IMR-90 (cell line): Measurements from ENCODE around the gene PLOD1. TPM values are rescaled to one million over a fixed set of nuclear protein-coding genes. Genes with fewer than 3 reads are reported as not detected.

Experiments used
- ATAC-seq: fragments of 200-7000 bp; cut with Tn5 transposase; 2 replicates; pipeline ENCODE4 v1.9.1; 2020; ENCODE audit warnings: low read depth, mild to moderate bottlenecking, moderate library complexity
- BruUV-seq: library from RNA; stranded (reverse); fragments of 400-500 nt; replicated peaks from 2 replicates; lab custom pipeline; 2021; lab: Mats Ljungman, UMichigan
- CTCF ChIA-PET: fragments of 300-600 bp; formaldehyde crosslinking; extraction: SDS; loops from one replicate; lab custom pipeline; 2021; ENCODE audit warnings: antibody characterized with exemption; lab: Yijun Ruan, JAX
- POLR2A ChIA-PET: fragments of 300-600 bp; sonication (Branson Sonifier 250); formaldehyde crosslinking; loops from one replicate; lab custom pipeline; 2022; ENCODE audit warnings: antibody characterized with exemption; ENCODE audit not compliant: unreplicated experiment; lab: Charles Lee
- DNase-seq: peaks from one replicate; pipeline ENCODE4 v3.0.0; 2013
- H2AFZ ChIP-seq: replicated peaks from 2 replicates; pipeline ENCODE3; 2013; ENCODE audit warnings: low read length, mild to moderate bottlenecking; ENCODE audit not compliant: poor library complexity
- H2AK5ac ChIP-seq: 2 replicates; pipeline ENCODE4 v1.6.1; 2013; ENCODE audit warnings: low read depth, low read length, inconsistent platforms
- H2AK9ac ChIP-seq: replicated peaks from 2 replicates; pipeline ENCODE3; 2013; ENCODE audit warnings: mild to moderate bottlenecking, low read depth, low read length, moderate library complexity; ENCODE audit not compliant: poor library complexity
- H2BK120ac ChIP-seq: 2 replicates; pipeline ENCODE4 v1.6.1; 2013; ENCODE audit warnings: low read depth, low read length, inconsistent platforms
- H2BK15ac ChIP-seq: 3 replicates; pipeline ENCODE4 v1.6.1; 2013; ENCODE audit warnings: low read depth, low read length, inconsistent platforms
- H2BK20ac ChIP-seq: 2 replicates; pipeline ENCODE4 v1.6.1; 2013; ENCODE audit warnings: low read depth, mild to moderate bottlenecking, inconsistent platforms, low read length, moderate library complexity
- H2BK5ac ChIP-seq: 2 replicates; pipeline ENCODE4 v1.6.1; 2013; ENCODE audit warnings: mild to moderate bottlenecking, low read depth, low read length, inconsistent platforms; ENCODE audit not compliant: poor library complexity, severe bottlenecking
- H3K14ac ChIP-seq: replicated peaks from 2 replicates; pipeline ENCODE4 v1.6.1; 2013; ENCODE audit warnings: low read depth, low read length, inconsistent platforms
- H3K18ac ChIP-seq: 2 replicates; pipeline ENCODE4 v1.6.1; 2013; ENCODE audit warnings: low read depth, low read length, control low read depth
- H3K23ac ChIP-seq: 2 replicates; pipeline ENCODE4 v1.6.1; 2013; ENCODE audit warnings: low read depth, low read length, inconsistent platforms
- H3K27ac ChIP-seq: 2 replicates; pipeline ENCODE4 v1.5.1; 2013; ENCODE audit warnings: mild to moderate bottlenecking, control low read depth, low read length; ENCODE audit not compliant: insufficient read depth
- H3K27me3 ChIP-seq: 2 replicates; pipeline ENCODE4 v1.6.1; 2013; ENCODE audit warnings: low read length; ENCODE audit not compliant: control insufficient read depth, insufficient read depth
- H3K36me3 ChIP-seq: 2 replicates; pipeline ENCODE4 v1.6.1; 2013; ENCODE audit warnings: low read length, mixed read lengths; ENCODE audit not compliant: control insufficient read depth, insufficient read depth
- H3K4ac ChIP-seq: 2 replicates; pipeline ENCODE4 v1.6.1; 2013; ENCODE audit warnings: low read depth, low read length, inconsistent platforms
- H3K4me1 ChIP-seq: 2 replicates; pipeline ENCODE4 v1.6.1; 2013; ENCODE audit warnings: low read length, mixed read lengths; ENCODE audit not compliant: control insufficient read depth, insufficient read depth
- H3K4me2 ChIP-seq: 2 replicates; pipeline ENCODE4 v1.6.1; 2013; ENCODE audit warnings: low read depth, mild to moderate bottlenecking, control low read depth, low read length, moderate library complexity
- H3K4me3 ChIP-seq: 2 replicates; pipeline ENCODE4 v1.5.1; 2013; ENCODE audit warnings: low read depth, mild to moderate bottlenecking, control low read depth, low read length, moderate library complexity; ENCODE audit not compliant: insufficient read depth
- H3K56ac ChIP-seq: 2 replicates; pipeline ENCODE4 v1.6.1; 2013; ENCODE audit warnings: low read length, inconsistent platforms; ENCODE audit not compliant: insufficient read depth; ENCODE audit errors: extremely low read depth
- H3K79me1 ChIP-seq, 2 experiments: 2 replicates each; pipeline ENCODE4 v1.6.1; 2013; ENCODE audit warnings: low read length in 2 of 2, inconsistent platforms in 1 of 2, low read depth in 1 of 2
- H3K9ac ChIP-seq: 2 replicates; pipeline ENCODE4 v1.6.1; 2013; ENCODE audit warnings: low read depth, low read length, control low read depth
- H3K9me1 ChIP-seq: 2 replicates; pipeline ENCODE4 v1.6.1; 2013; ENCODE audit warnings: low read length, inconsistent platforms; ENCODE audit not compliant: insufficient read depth
- H3K9me3 ChIP-seq: 2 replicates; pipeline ENCODE4 v1.6.1; 2013; ENCODE audit warnings: low read length; ENCODE audit not compliant: control insufficient read depth, insufficient read depth
- H4K20me1 ChIP-seq: 2 replicates; pipeline ENCODE4 v1.6.1; 2013; ENCODE audit warnings: low read length, inconsistent platforms; ENCODE audit not compliant: insufficient read depth
- H4K5ac ChIP-seq: 2 replicates; pipeline ENCODE4 v1.6.1; 2013; ENCODE audit warnings: mild to moderate bottlenecking, low read depth, low read length, control low read depth
- H4K8ac ChIP-seq, 2 experiments: 2 replicates each; pipeline ENCODE4 v1.6.1; 2013; ENCODE audit warnings: low read depth in 2 of 2, low read length in 2 of 2, control low read depth in 1 of 2, inconsistent platforms in 1 of 2
- H4K91ac ChIP-seq: 2 replicates; pipeline ENCODE4 v1.6.1; 2013; ENCODE audit warnings: low read depth, low read length, inconsistent platforms; ENCODE audit not compliant: insufficient read depth
- BHLHE40 ChIP-seq: fragments of 150-350 bp; IDR thresholded peaks from 2 replicates; pipeline ENCODE4 v1.6.1; 2016; ENCODE audit warnings: mild to moderate bottlenecking, low read depth, low read length
- CEBPB ChIP-seq: IDR thresholded peaks from 2 replicates; pipeline ENCODE4 v1.6.1; 2012; ENCODE audit warnings: low read depth, low read length, improper control_type of control experiment
- CHD1 ChIP-seq: IDR thresholded peaks from 2 replicates; pipeline ENCODE4 v1.6.1; 2012; ENCODE audit warnings: low read depth, low read length, improper control_type of control experiment
- FOS ChIP-seq: fragments of 150-350 bp; IDR thresholded peaks from 2 replicates; pipeline ENCODE4 v1.6.1; 2016; ENCODE audit warnings: low read depth, low read length
- MAFK ChIP-seq: IDR thresholded peaks from 2 replicates; pipeline ENCODE4 v1.6.1; 2012; ENCODE audit warnings: low read depth, low read length, improper control_type of control experiment
- NFE2L2 ChIP-seq: fragments of 150-350 bp; IDR thresholded peaks from 2 replicates; pipeline ENCODE4 v1.6.1; 2016; ENCODE audit warnings: low read depth, mild to moderate bottlenecking, low read length
- POLR2A ChIP-seq: IDR thresholded peaks from 2 replicates; pipeline ENCODE4 v1.6.1; 2012; ENCODE audit warnings: mild to moderate bottlenecking, low read depth, low read length
- RAD21 ChIP-seq: IDR thresholded peaks from 2 replicates; pipeline ENCODE4 v1.6.1; 2012; ENCODE audit warnings: low read length, improper control_type of control experiment
- RCOR1 ChIP-seq: IDR thresholded peaks from 2 replicates; pipeline ENCODE4 v1.6.1; 2012; ENCODE audit warnings: mild to moderate bottlenecking, low read length, improper control_type of control experiment; ENCODE audit not compliant: insufficient replicate concordance
- RFX5 ChIP-seq: IDR thresholded peaks from 2 replicates; pipeline ENCODE4 v1.8.0; 2012; ENCODE audit warnings: low read depth, mild to moderate bottlenecking, low read length, moderate library complexity
- SMC3 ChIP-seq: fragments of 150-350 bp; IDR thresholded peaks from 2 replicates; pipeline ENCODE4 v1.6.1; 2016; ENCODE audit warnings: low read depth, mild to moderate bottlenecking, antibody characterized with exemption, low read length, moderate library complexity
- USF2 ChIP-seq: fragments of 150-350 bp; IDR thresholded peaks from 2 replicates; pipeline ENCODE4 v1.6.1; 2017; ENCODE audit warnings: mild to moderate bottlenecking, antibody characterized with exemption, low read length, low read depth
- WGBS, 2 experiments: methylation state at CpG; one replicate each; pipeline versions ENCODE4 v1.1.5 to v1.1.7; 2013; ENCODE audit warnings: missing lambda C conversion rate in 2 of 2; ENCODE audit not compliant: insufficient read length in 1 of 2; ENCODE audit errors: extremely low coverage in 2 of 2; 5-methylcytosine and 5-hydroxymethylcytosine counted together
- dilution Hi-C: fragments of 300-500 bp; cut with HindIII; formaldehyde crosslinking; loops from one replicate; pipeline ENCODE4 v1.14.3; 2018; ENCODE audit warnings: low sequenced_read_pairs; ENCODE audit not compliant: unreplicated experiment
- in situ Hi-C: fragments of 300-500 bp; cut with MboI; formaldehyde crosslinking; loops from 3 replicates; pipeline ENCODE4 v1.14.3; 2019; ENCODE audit warnings: low sequenced_read_pairs, inconsistent platforms, mixed read lengths
- intact Hi-C: fragments of 100-400 bp; cut with micrococcal nuclease; formaldehyde crosslinking; loops from 2 replicates; pipeline ENCODE4 v1.10.0; 2022
- polyA plus RNA-seq, 3 experiments: library from polyadenylated mRNA; depleted of rRNA; stranded (reverse); fragments of >200 nt; gene quantifications; 2 replicates each; pipeline ENCODE4 v1.2.3, GENCODE V29; 2012; ENCODE audit warnings: low replicate concordance in 1 of 3
- total RNA-seq: library from RNA; depleted of rRNA; stranded (reverse); fragments of >200 nt; gene quantifications from 2 replicates; pipeline ENCODE4 v1.2.3, GENCODE V29; 2012

PLOD1 gene
- total and polyA plus RNA-seq, 2 of the 4 experiments (the other 2 are of a cell fraction): 283 to 609 TPM

GRCh38 chr1:11903210-11903609, 31.3 kb upstream of the PLOD1 start:
- no peak for DNase-seq
- ATAC-seq: no peak
- no peak overlapping the region for H3K14ac ChIP-seq
- no peak overlapping the region for H3K56ac ChIP-seq
- no peak overlapping the region for H3K27ac ChIP-seq
- peaks cover 19% of the 10 kb centered on the region for H3K27me3 ChIP-seq
- no peak overlapping the region for H2AFZ ChIP-seq
- no TSS peak for BruUV-seq
- no CpG with 5 or more reads among the region's 1 CpG for WGBS, 2 experiments
- in situ Hi-C loops (no loop called here), dilution Hi-C loops (no loop called here), intact Hi-C loops (loop anchor here (10.0 kb wide), 1 partner anchor 248 kb away; the partner anchor contains the start of genes FBXO2 and FBXO44)
- no peak overlapping the region for H2BK5ac ChIP-seq
- CTCF ChIA-PET: no interaction called here
- H3K9me3 ChIP-seq: no peaks in the 10 kb centered on the region
- no peaks in the 10 kb centered on the region for H3K4me1 ChIP-seq
- H4K8ac ChIP-seq: no peak overlapping the region
- H2BK15ac ChIP-seq: no peak overlapping the region
- no peak overlapping the region for H2AK9ac ChIP-seq
- H2AK5ac ChIP-seq: no peak overlapping the region
- no peak overlapping the region for H3K18ac ChIP-seq
- no peak overlapping the region for H3K4ac ChIP-seq
- no peak overlapping the region for H4K91ac ChIP-seq
- H3K9me1 ChIP-seq: no peaks in the 10 kb centered on the region
- no peak overlapping the region for H3K23ac ChIP-seq
- H3K4me2 ChIP-seq: no peak overlapping the region
- H3K9ac ChIP-seq: no peak overlapping the region
- TF ChIP-seq USF2 (no peak), FOS (no peak), SMC3 (no peak), CHD1 (no peak), NFE2L2 (no peak), RCOR1 (no peak), CEBPB (no peak), RFX5 (no peak), RAD21 (no peak), MAFK (no peak), BHLHE40 (no peak), POLR2A (no peak)
- no peaks in the 10 kb centered on the region for H3K79me1 ChIP-seq
- H3K4me3 ChIP-seq: no peak overlapping the region
- POLR2A ChIA-PET: no interaction called here
- no peaks in the 10 kb centered on the region for H3K36me3 ChIP-seq
- no peaks in the 10 kb centered on the region; the same call in 1 of the 2 replicates for H4K20me1 ChIP-seq
- no peak overlapping the region for H2BK120ac ChIP-seq
- H2BK20ac ChIP-seq: no peak overlapping the region
- H4K5ac ChIP-seq: no peak overlapping the region
